Measurements from ENCODE around the gene SERPINC1.

DNA sequence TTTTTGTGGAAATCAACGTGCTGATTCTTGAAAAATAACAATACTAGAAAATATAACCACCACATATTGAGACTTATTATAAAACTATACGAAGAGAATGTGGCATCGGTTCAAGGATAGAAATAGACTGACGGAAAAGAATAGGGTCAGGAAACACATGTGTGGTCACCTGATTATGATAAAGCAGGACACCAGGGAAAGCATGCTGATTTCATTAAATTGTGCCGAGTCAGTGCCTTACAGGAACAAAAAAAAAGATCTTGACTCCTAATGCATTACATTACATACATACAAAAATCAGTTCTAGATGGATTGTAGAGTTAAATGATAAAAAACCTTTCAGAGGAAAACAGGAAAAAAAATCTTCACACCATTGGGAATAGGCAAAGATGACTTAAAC lies 43.5 kb upstream of the SERPINC1 start:
- no peak for TF ChIP-seq CTCF (IDR thresholded peaks at IDR 0.05; ENCODE audit: low read depth, low read length)
- TF ChIP-seq EZH2phosphoT487 (IDR thresholded peaks at IDR 0.05; ENCODE audit: low read depth), result no peak
